Stomach (tissue), 9 donors: ENCODE data around the gene CYBA. TPM values are rescaled to one million over a fixed set of nuclear protein-coding genes. Genes with fewer than 3 reads are reported as not detected.

ENCODE experiments used
- DNase-seq, 2 donors: peaks; one replicate each; pipeline versions ENCODE4 v3.0.0 to v3.0.0-alpha.2; 2013 to 2019
- H3K27ac ChIP-seq, 5 donors: fragments of 200-600 bp in 4 of 5; sonication (generic) in 4 of 5; one replicate each; pipeline ENCODE4 v1.5.1; 2013 to 2019; ENCODE audit warnings: mild to moderate bottlenecking in 1 of 5, moderate library complexity in 1 of 5
- H3K27me3 ChIP-seq, 3 donors: fragments of 200-600 bp; sonication (generic); one replicate each; pipeline ENCODE4 v1.5.1; 2017 to 2019; ENCODE audit warnings: mixed run types in 1 of 3
- H3K36me3 ChIP-seq, 4 donors: fragments of 200-600 bp; sonication (generic); 1 replicate in 3 of 4; 2 replicates in 1 of 4; pipeline ENCODE4 v1.5.1; 2016 to 2019
- H3K4me1 ChIP-seq, 4 donors: fragments of 200-600 bp; sonication (generic); one replicate each; pipeline ENCODE4 v1.5.1; 2016 to 2019
- H3K4me3 ChIP-seq, 4 donors: fragments of 200-600 bp; sonication (generic) in 3 of 4; one replicate each; pipeline ENCODE4 v1.5.1; 2016 to 2019; ENCODE audit warnings: mild to moderate bottlenecking in 1 of 4
- H3K9me3 ChIP-seq, 4 donors: fragments of 200-600 bp; sonication (generic); one replicate each; pipeline ENCODE4 v1.5.1; 2016 to 2019
- EP300 ChIP-seq: sonication (generic); formaldehyde crosslinking; IDR thresholded peaks from one replicate; pipeline ENCODE4 v1.6.1; 2017; ENCODE audit warnings: antibody characterized with exemption
- POLR2A ChIP-seq, 4 donors: fragments of 450-650 bp; IDR thresholded peaks; one replicate each; pipeline ENCODE4 v1.6.1; 2016; ENCODE audit warnings: antibody characterized with exemption in 4 of 4, control low read depth in 2 of 4, mild to moderate bottlenecking in 1 of 4, moderate library complexity in 1 of 4
- POLR2AphosphoS5 ChIP-seq, 3 donors: sonication (generic); formaldehyde crosslinking; IDR thresholded peaks; one replicate each; pipeline ENCODE4 v1.6.1; 2016; ENCODE audit warnings: antibody characterized with exemption in 3 of 3
- WGBS, 5 donors: extraction: QIAGEN DNeasy Blood & Tissue Kit in 3 of 5; methylation state at CpG; one replicate each; pipeline versions ENCODE4 v1.1.5 to v1.1.7; 2013 to 2018; 5-methylcytosine and 5-hydroxymethylcytosine counted together
- intact Hi-C: fragments of 100-400 bp; cut with DNase I; formaldehyde crosslinking; loops from one replicate; pipeline ENCODE4 v1.15.1; 2023; ENCODE audit warnings: low total_unique reads
- polyA plus RNA-seq, 3 donors: library from polyadenylated mRNA; stranded (reverse); fragments of 200-250 nt; gene quantifications; one replicate each; pipeline ENCODE4 v1.2.3, GENCODE V29; 2013
- total RNA-seq, 5 donors: library from RNA; depleted of rRNA; stranded (reverse); fragments of >200 nt; gene quantifications; one replicate each; pipeline versions ENCODE4 v1.1.0 to v1.2.3, GENCODE V29; 2014 to 2016
- TF ChIP-seq, protein P1 (sequence below), 7 experiments: fragments of 450-650 bp in 4 of 7; fragments of 200-600 bp in 3 of 7; sonication (generic) in 3 of 7; IDR thresholded peaks; one replicate each; pipeline ENCODE4 v1.5.1; 2016 to 2019; ENCODE audit warnings: antibody characterized with exemption in 7 of 7, control low read depth in 2 of 7, mild to moderate bottlenecking in 1 of 7
- donor health status: healthy with polysubstance abuse.
- donor health status: Bipolar disorder and iron deficiency.
- donor health status: healthy.

Gene CYBA
- total and polyA plus RNA-seq, 8 donors: 21.0 to 480 (median 162) TPM

DNA sequence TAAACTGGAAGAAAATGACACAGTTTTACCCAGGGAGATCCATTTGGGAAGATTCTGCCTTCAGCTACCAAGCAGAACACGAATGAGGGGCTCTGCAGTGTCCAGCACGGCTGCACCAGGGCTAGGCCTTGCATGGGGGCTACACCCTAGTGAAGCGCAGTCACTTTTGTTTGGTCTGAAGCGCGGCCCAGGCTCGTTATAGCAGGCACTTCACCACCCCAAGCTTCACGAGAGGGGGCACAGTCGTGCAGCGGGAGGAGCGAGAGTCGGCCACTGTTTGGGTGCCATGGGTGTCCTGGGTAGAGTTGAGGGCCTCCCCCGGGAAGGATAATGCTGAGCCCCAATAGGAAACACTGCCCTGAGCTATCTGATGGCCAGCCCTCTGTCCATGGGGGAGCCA, 34.1 kb downstream of the CYBA start:
- peaks cover 3 to 80% (median 59%) of the 10 kb centered on the region in 4 donors for H3K36me3 ChIP-seq
- peak overlapping the region; percentile 57 to 90 (median 81) for H3K27ac ChIP-seq
- H3K4me1 ChIP-seq: peaks cover 35 to 68% (median 43%) of the 10 kb centered on the region in 4 donors
- intact Hi-C loops: no loop called here
- no peak for DNase-seq
- H3K4me3 ChIP-seq: no peak overlapping the region
- TF ChIP-seq POLR2AphosphoS5 (IDR thresholded peaks at IDR 0.05) (no peak), POLR2A (IDR thresholded peaks at IDR 0.05) (no peak), EP300 (no peak)
- TF ChIP-seq, protein P1, sequence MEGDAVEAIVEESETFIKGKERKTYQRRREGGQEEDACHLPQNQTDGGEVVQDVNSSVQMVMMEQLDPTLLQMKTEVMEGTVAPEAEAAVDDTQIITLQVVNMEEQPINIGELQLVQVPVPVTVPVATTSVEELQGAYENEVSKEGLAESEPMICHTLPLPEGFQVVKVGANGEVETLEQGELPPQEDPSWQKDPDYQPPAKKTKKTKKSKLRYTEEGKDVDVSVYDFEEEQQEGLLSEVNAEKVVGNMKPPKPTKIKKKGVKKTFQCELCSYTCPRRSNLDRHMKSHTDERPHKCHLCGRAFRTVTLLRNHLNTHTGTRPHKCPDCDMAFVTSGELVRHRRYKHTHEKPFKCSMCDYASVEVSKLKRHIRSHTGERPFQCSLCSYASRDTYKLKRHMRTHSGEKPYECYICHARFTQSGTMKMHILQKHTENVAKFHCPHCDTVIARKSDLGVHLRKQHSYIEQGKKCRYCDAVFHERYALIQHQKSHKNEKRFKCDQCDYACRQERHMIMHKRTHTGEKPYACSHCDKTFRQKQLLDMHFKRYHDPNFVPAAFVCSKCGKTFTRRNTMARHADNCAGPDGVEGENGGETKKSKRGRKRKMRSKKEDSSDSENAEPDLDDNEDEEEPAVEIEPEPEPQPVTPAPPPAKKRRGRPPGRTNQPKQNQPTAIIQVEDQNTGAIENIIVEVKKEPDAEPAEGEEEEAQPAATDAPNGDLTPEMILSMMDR (IDR thresholded peaks at IDR 0.05): no peak
- H3K9me3 ChIP-seq: no peaks in the 10 kb centered on the region
- H3K27me3 ChIP-seq: no peaks in the 10 kb centered on the region
- WGBS, 5 donors: 38 to 84% (median 54%) methylated on average over 9 to 12 of the region's 12 CpGs

DNA sequence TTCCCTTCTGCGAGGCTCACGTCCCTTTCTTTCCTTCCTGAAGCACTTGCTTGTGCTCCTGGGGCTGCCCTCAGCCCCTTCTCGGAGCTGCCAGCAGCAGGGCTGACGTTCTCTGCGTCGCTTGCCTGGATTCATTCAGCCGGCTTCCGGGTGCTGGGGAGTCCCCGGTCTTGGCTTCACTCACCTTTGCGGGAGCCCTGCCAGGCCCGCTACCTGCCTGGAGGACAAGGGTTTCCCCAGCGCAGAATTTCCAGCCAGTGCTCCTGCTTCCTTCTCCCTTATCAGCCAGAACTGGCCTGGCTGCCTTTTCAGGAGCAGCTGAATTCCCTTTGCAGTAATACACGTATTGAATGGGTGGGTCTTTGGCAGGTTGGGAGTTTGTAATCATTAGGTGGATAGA, 34.5 kb downstream of the CYBA start:
- H3K4me3 ChIP-seq: peak overlapping the region in 1 of 4 donors; percentile 13
- peaks cover 35 to 68% (median 43%) of the 10 kb centered on the region in 4 donors for H3K4me1 ChIP-seq
- TF ChIP-seq POLR2A (IDR thresholded peaks at IDR 0.05): no peak
- TF ChIP-seq, protein P1 (IDR thresholded peaks at IDR 0.05): no peak
- no peak for TF ChIP-seq EP300
- peak; percentile 23 to 93 (median 64) for TF ChIP-seq POLR2AphosphoS5 (IDR thresholded peaks at IDR 0.05)
- intact Hi-C loops: no loop called here
- H3K9me3 ChIP-seq: no peaks in the 10 kb centered on the region
- no peaks in the 10 kb centered on the region for H3K27me3 ChIP-seq
- 31 to 65% (median 42%) methylated on average over 11 to 13 of the region's 13 CpGs for WGBS, 5 donors
- peaks cover 7 to 83% (median 59%) of the 10 kb centered on the region in 4 donors for H3K36me3 ChIP-seq
- peak; percentile 94 to 98 for DNase-seq
- H3K27ac ChIP-seq: peak overlapping the region; percentile 45 to 90 (median 81)

DNA sequence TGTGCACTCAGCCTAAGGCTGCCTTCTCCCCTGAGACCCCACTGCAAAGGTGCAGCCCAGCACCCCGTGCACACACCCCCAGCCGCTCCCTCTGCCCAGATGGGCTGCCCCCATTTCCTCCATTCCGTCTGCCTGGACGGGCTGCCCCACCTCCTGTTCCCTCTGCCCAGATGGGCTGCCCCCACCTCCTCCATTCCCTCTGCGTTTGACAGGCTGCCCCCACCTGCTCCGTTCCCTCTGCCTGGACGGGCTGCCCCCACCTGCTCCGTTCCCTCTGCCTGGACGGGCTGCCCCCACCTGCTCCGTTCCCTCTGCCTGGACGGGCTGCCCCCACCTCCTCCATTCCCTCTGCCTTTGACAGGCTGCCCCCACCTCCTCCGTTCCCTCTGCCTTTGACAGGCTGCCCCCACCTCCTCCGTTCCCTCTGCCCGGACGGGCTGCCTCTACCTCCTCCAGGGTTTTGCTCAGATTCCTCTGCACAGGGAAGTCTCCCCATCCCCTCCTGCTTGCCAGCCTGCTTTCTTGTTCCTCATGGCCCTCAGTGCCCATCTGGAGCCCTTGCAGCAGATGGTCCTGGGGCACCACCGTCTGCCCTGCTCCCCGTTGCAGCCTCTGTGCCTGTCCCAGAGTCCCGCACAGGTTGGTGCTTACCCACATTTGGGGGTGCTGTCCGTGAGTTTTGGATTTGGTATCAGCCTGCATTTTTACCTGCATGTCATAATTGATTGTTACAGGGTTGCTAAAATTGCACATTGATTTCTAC, 35.9 kb downstream of the CYBA start:
- Histone ChIP-seq H3K36me3 (peaks cover 18 to 96% (median 71%) of the 10 kb centered on the region in 4 donors), H3K27ac (peak overlapping the region in 1 of 5 donors; percentile 87)
- DNase-seq: no peak

More for the DNA sequence above, 35.9 kb downstream of the CYBA start:
- intact Hi-C loops: no loop called here
- Histone ChIP-seq H3K9me3 (no peaks in the 10 kb centered on the region), H3K27me3 (no peaks in the 10 kb centered on the region), H3K4me3 (no peak overlapping the region), H3K4me1 (peaks cover 35 to 61% (median 43%) of the 10 kb centered on the region in 4 donors)
- WGBS, 5 donors: 82 to 95% (median 91%) methylated on average over 17 to 19 of the region's 19 CpGs
- TF ChIP-seq, protein P1 (IDR thresholded peaks at IDR 0.05): no peak
- TF ChIP-seq EP300 (no peak), POLR2A (IDR thresholded peaks at IDR 0.05) (no peak), POLR2AphosphoS5 (IDR thresholded peaks at IDR 0.05) (no peak)
